ENCODE measurements around the gene RREB1.

- TF ChIP-seq CTCF (IDR thresholded peaks at IDR 0.05; ENCODE audit: low read depth, low read length, poor library complexity, severe bottlenecking): no peak
- TF ChIP-seq EZH2phosphoT487 (IDR thresholded peaks at IDR 0.05; ENCODE audit: borderline replicate concordance, low read length): no peak
Measured at GRCh38 chr6:7107578-7108195, at the start of gene RREB1.
